Stimulated activated CD8-positive, alpha-beta memory T cell treated with anti-CD3 and anti-CD28 coated beads, Interleukin-4, amount 100 ng/mL, for 4 hours (primary cell): ENCODE results near the gene KRTAP2-1.
"Not testable (repeated sequence)": the region's sequence is repeated elsewhere in the genome, so short reads cannot be mapped to it uniquely, and the experiment has no call there.

Source experiments
- DNase-seq, 2 donors: peaks; one replicate each; pipeline ENCODE4 v3.0.0-alpha.2; 2020; ENCODE audit warnings: low read depth in 2 of 2, low spot score in 1 of 2

KRTAP2-1 gene

GRCh38 chr17:41046735-41047465, at the start of gene KRTAP2-1:
KRTAP2-1 (minus strand) TSS chr17:41047316; CDS start chr17:41047267, 49 bp downstream.
- DNase-seq = not testable (repeated sequence)

GRCh38 chr17:41096055-41096454, 48.9 kb upstream of the KRTAP2-1 start:
- DNase-seq = no peak

GRCh38 chr17:41088760-41089352, 41.7 kb upstream of the KRTAP2-1 start:
- DNase-seq = not testable (repeated sequence)

- not testable (repeated sequence) for DNase-seq
These were observed 37.2 kb upstream of the KRTAP2-1 start, which contains the start of gene KRTAP4-7 for GRCh38 chr17:41084100-41084856. KRTAP4-7 (plus strand) TSS chr17:41084150; CDS start chr17:41084207, 57 bp downstream.

- not testable (repeated sequence) for DNase-seq
These were observed 36.3 kb upstream of the KRTAP2-1 start for GRCh38 chr17:41083427-41083826.

GRCh38 chr17:41082626-41083025, 35.5 kb upstream of the KRTAP2-1 start:
- DNase-seq = no peak

GRCh38 chr17:41076788-41077187, 29.7 kb upstream of the KRTAP2-1 start:
- DNase-seq = no peak

GRCh38 chr17:41073676-41074075, 26.6 kb upstream of the KRTAP2-1 start:
- no peak for DNase-seq

- DNase-seq = no peak
These were observed 24.7 kb upstream of the KRTAP2-1 start for GRCh38 chr17:41071606-41072360.

- no peak for DNase-seq
These were observed 21.9 kb upstream of the KRTAP2-1 start for GRCh38 chr17:41069031-41069430.

- DNase-seq = no peak
These were observed 20.2 kb upstream of the KRTAP2-1 start for GRCh38 chr17:41067281-41067680.

GRCh38 chr17:41065829-41066624, 18.9 kb upstream of the KRTAP2-1 start, which contains the start of gene KRTAP2-4:
KRTAP2-4 (minus strand) TSS chr17:41065879; CDS start chr17:41065845, 34 bp downstream.
- DNase-seq = no peak

GRCh38 chr17:41065016-41065689, 18.0 kb upstream of the KRTAP2-1 start:
- DNase-seq = not testable (repeated sequence)

- no peak for DNase-seq
These were observed 17.2 kb upstream of the KRTAP2-1 start for GRCh38 chr17:41064301-41064700.

GRCh38 chr17:41063449-41063848, 16.3 kb upstream of the KRTAP2-1 start:
- DNase-seq = no peak

- no peak for DNase-seq
These were observed 14.8 kb upstream of the KRTAP2-1 start for GRCh38 chr17:41061964-41062363.

- DNase-seq = no peak
These were observed 13.0 kb upstream of the KRTAP2-1 start, which contains the start of gene KRTAP2-3 for GRCh38 chr17:41060052-41060604. KRTAP2-3 (minus strand) TSS chr17:41060114; CDS start chr17:41060050, 64 bp downstream.

- DNase-seq = not testable (repeated sequence)
These were observed 12.3 kb upstream of the KRTAP2-1 start for GRCh38 chr17:41059276-41060051.
